Suppressor macrophage treated with lipopolysaccharide for 1 hour (primary cell): ENCODE results near the gene PXT1.
"Not testable (repeated sequence)": the region's sequence is repeated elsewhere in the genome, so short reads cannot be mapped to it uniquely, and the experiment has no call there.

ENCODE experiments used
- DNase-seq, 3 donors: peaks; one replicate each; pipeline ENCODE4 v3.0.0-alpha.2; 2020 to 2022

The PXT1 gene

GRCh38 chr6:36368421-36368820, 74.2 kb downstream of the PXT1 start:
- no peak for DNase-seq

- DNase-seq: no peak
Observed at GRCh38 chr6:36367743-36368142, 74.9 kb downstream of the PXT1 start.

GRCh38 chr6:36364669-36365479, 77.8 kb downstream of the PXT1 start:
- DNase-seq: peak; percentile 86 to 89 (median 86)

- DNase-seq: not testable (repeated sequence)
Observed at GRCh38 chr6:36364061-36364635, 78.5 kb downstream of the PXT1 start.

- DNase-seq: not testable (repeated sequence)
Observed at GRCh38 chr6:36363371-36363752, 79.3 kb downstream of the PXT1 start.

- peak; percentile 64 to 73 (median 65) for DNase-seq
Observed at GRCh38 chr6:36362551-36363370, 79.9 kb downstream of the PXT1 start.

- DNase-seq: no peak
Observed at GRCh38 chr6:36361071-36361470, 81.6 kb downstream of the PXT1 start.

- peak; percentile 83 to 91 (median 89) for DNase-seq
Observed at GRCh38 chr6:36360241-36361054, 82.2 kb downstream of the PXT1 start.

- DNase-seq: peak in 1 of 3 donors; percentile 18
Observed at GRCh38 chr6:36358226-36358915, 84.3 kb downstream of the PXT1 start.

- no peak for DNase-seq
Observed at GRCh38 chr6:36357872-36358225, 84.8 kb downstream of the PXT1 start.

GRCh38 chr6:36355819-36356218, 86.8 kb downstream of the PXT1 start:
- DNase-seq: peak in 1 of 3 donors; percentile 29

- peak; percentile 61 to 80 (median 63) for DNase-seq
Observed at GRCh38 chr6:36353411-36353915, 89.2 kb downstream of the PXT1 start.

- no peak for DNase-seq
Observed at GRCh38 chr6:36352477-36353157, 90.0 kb downstream of the PXT1 start.

GRCh38 chr6:36350681-36351571, 91.7 kb downstream of the PXT1 start:
- no peak for DNase-seq

- DNase-seq: no peak
Observed at GRCh38 chr6:36350082-36350481, 92.6 kb downstream of the PXT1 start.

- no peak for DNase-seq
Observed at GRCh38 chr6:36349240-36349639, 93.4 kb downstream of the PXT1 start.

GRCh38 chr6:36347621-36348020, 95.0 kb downstream of the PXT1 start:
- no peak for DNase-seq

GRCh38 chr6:36346486-36347273, 96.0 kb downstream of the PXT1 start:
- no peak for DNase-seq
